HEK293 (cell line): ENCODE measurements around the gene GAS7.

Experiments
- CTCF ChIA-PET: fragments of 350-600 bp; formaldehyde crosslinking; extraction: SDS; loops from one replicate; lab custom pipeline; 2021; ENCODE audit warnings: antibody characterized with exemption; lab: Yijun Ruan, JAX
- POLR2A ChIA-PET: fragments of 300-600 bp; formaldehyde crosslinking; extraction: SDS; loops from one replicate; lab custom pipeline; 2020; ENCODE audit warnings: antibody characterized with exemption, inconsistent platforms; lab: Yijun Ruan, JAX
- H3K27ac ChIP-seq: fragments of 200-500 bp; sonication (Bioruptor generic); 2 replicates; pipeline ENCODE4 v1.5.1; 2014; ENCODE audit warnings: low read depth, low read length, control low read depth, inconsistent platforms; ENCODE audit errors: extremely low read depth
- H3K36me3 ChIP-seq, 2 experiments: fragments of 200-500 bp in 1 of 2; sonication (Bioruptor generic) in 1 of 2; 1 replicate in 1 of 2; 2 replicates in 1 of 2; pipeline ENCODE4 v1.5.1; 2014 to 2017; ENCODE audit warnings: inconsistent platforms in 2 of 2, low read length in 2 of 2; ENCODE audit not compliant: control insufficient read depth in 2 of 2, insufficient read depth in 1 of 2
- H3K4me1 ChIP-seq: fragments of 200-500 bp; sonication (Bioruptor generic); 2 replicates; pipeline ENCODE4 v1.5.1; 2014; ENCODE audit warnings: mild to moderate bottlenecking, low read length, inconsistent platforms; ENCODE audit not compliant: control insufficient read depth, insufficient read depth
- H3K4me3 ChIP-seq: 2 replicates; pipeline ENCODE4 v1.5.1; 2011; ENCODE audit warnings: low read depth, mild to moderate bottlenecking, control low read depth, low read length, moderate library complexity
- H3K9me3 ChIP-seq: fragments of 200-500 bp; sonication (Bioruptor generic); 2 replicates; pipeline ENCODE4 v1.5.1; 2014; ENCODE audit warnings: low read depth, low read length, inconsistent platforms; ENCODE audit not compliant: control insufficient read depth, insufficient read depth
- GLIS1 ChIP-seq: fragments of 450-650 bp; formaldehyde crosslinking; IDR thresholded peaks from 2 replicates; pipeline ENCODE4 v1.5.1; 2016; ENCODE audit warnings: missing biosample characterization, missing genetic modification characterization
- OSR2 ChIP-seq: fragments of 450-650 bp; formaldehyde crosslinking; IDR thresholded peaks from 2 replicates; pipeline ENCODE4 v1.5.1; 2016; ENCODE audit warnings: missing biosample characterization, missing genetic modification characterization
- PRDM1 ChIP-seq: fragments of 450-650 bp; formaldehyde crosslinking; IDR thresholded peaks from 2 replicates; pipeline ENCODE4; 2016; ENCODE audit warnings: missing biosample characterization, missing genetic modification characterization
- TCF7L2 ChIP-seq: IDR thresholded peaks from 2 replicates; pipeline ENCODE4 v1.6.1; 2011; ENCODE audit warnings: low read depth, mild to moderate bottlenecking, inconsistent platforms, low read length, moderate library complexity, borderline replicate concordance
- TRIM28 ChIP-seq: IDR thresholded peaks from 2 replicates; pipeline ENCODE4 v1.6.1; 2011; ENCODE audit warnings: low read length, control low read depth, borderline replicate concordance
- ZBTB8A ChIP-seq: fragments of 450-650 bp; formaldehyde crosslinking; IDR thresholded peaks from 2 replicates; pipeline ENCODE4 v1.5.1; 2016; ENCODE audit warnings: missing biosample characterization, missing genetic modification characterization
- ZNF114 ChIP-seq: fragments of 450-650 bp; formaldehyde crosslinking; IDR thresholded peaks from 2 replicates; pipeline ENCODE4 v1.5.0; 2017; ENCODE audit warnings: missing biosample characterization, missing genetic modification characterization
- ZNF132 ChIP-seq: fragments of 450-650 bp; formaldehyde crosslinking; IDR thresholded peaks from 2 replicates; pipeline ENCODE4 v1.5.1; 2017; ENCODE audit warnings: missing biosample characterization, missing genetic modification characterization, borderline replicate concordance
- ZNF16 ChIP-seq: fragments of 450-650 bp; formaldehyde crosslinking; IDR thresholded peaks from 2 replicates; pipeline ENCODE4 v1.5.1; 2016; ENCODE audit warnings: low read depth, missing biosample characterization, missing genetic modification characterization
- ZNF214 ChIP-seq: fragments of 450-650 bp; formaldehyde crosslinking; IDR thresholded peaks from 2 replicates; pipeline ENCODE4 v1.5.1; 2017; ENCODE audit warnings: missing biosample characterization, mild to moderate bottlenecking, missing genetic modification characterization, borderline replicate concordance
- ZNF223 ChIP-seq: fragments of 450-650 bp; formaldehyde crosslinking; IDR thresholded peaks from 2 replicates; pipeline ENCODE4 v1.5.1; 2016; ENCODE audit warnings: missing biosample characterization, missing genetic modification characterization
- ZNF23 ChIP-seq: fragments of 450-650 bp; formaldehyde crosslinking; IDR thresholded peaks from 2 replicates; pipeline ENCODE4 v1.5.1; 2016; ENCODE audit warnings: missing biosample characterization, missing genetic modification characterization, borderline replicate concordance
- ZNF302 ChIP-seq: fragments of 450-650 bp; formaldehyde crosslinking; IDR thresholded peaks from 2 replicates; pipeline ENCODE4 v1.5.1; 2016; ENCODE audit warnings: missing biosample characterization, missing genetic modification characterization, low read depth
- ZNF354C ChIP-seq: fragments of 450-650 bp; formaldehyde crosslinking; IDR thresholded peaks from 2 replicates; pipeline ENCODE4 v1.5.1; 2016; ENCODE audit warnings: missing biosample characterization, missing genetic modification characterization, low read depth, borderline replicate concordance
- ZNF473 ChIP-seq: fragments of 450-650 bp; formaldehyde crosslinking; IDR thresholded peaks from 2 replicates; pipeline ENCODE4 v1.5.1; 2017; ENCODE audit warnings: missing biosample characterization, missing genetic modification characterization
- ZNF658 ChIP-seq: fragments of 450-650 bp; formaldehyde crosslinking; IDR thresholded peaks from 2 replicates; pipeline ENCODE4; 2016; ENCODE audit warnings: missing biosample characterization, missing genetic modification characterization
- TF ChIP-seq, protein P1 (sequence below): fragments of 450-650 bp; formaldehyde crosslinking; IDR thresholded peaks from 2 replicates; pipeline ENCODE4 v1.5.0; 2017; ENCODE audit warnings: missing biosample characterization, missing genetic modification characterization, borderline replicate concordance
- TF ChIP-seq, protein P2 (sequence below): fragments of 450-650 bp; formaldehyde crosslinking; conservative IDR thresholded peaks from 2 replicates; pipeline ENCODE4 v1.5.1; 2016; ENCODE audit warnings: low read depth, missing biosample characterization, missing genetic modification characterization

The GAS7 gene

DNA sequence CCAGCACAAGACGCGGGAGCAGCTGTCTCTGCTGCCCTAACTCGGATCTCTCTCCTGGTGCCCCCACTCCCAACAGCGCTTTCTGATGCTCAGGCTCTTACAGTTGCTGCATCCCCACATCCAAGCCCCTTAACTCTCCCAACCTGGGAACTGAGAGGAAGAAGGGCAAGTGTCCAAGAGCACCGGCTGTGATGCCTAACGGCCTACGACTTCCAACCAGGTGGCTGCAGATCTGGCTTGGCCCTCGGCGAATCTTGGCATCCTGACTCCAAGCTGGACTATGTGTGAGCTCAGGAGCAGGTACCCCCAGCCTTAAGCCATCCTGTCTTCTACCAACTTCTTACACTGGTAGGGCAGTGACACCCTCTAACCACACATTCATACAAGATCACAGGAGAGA, 255.1 kb downstream of the GAS7 start (continued):
- TF ChIP-seq TCF7L2: no peak
- no peak for TF ChIP-seq ZNF658 (tag by site-specific recombination)
- no peak for TF ChIP-seq TRIM28
- no peak for TF ChIP-seq ZNF223 (tag by site-specific recombination)
- no peak for TF ChIP-seq ZNF214 (tag by site-specific recombination)

DNA sequence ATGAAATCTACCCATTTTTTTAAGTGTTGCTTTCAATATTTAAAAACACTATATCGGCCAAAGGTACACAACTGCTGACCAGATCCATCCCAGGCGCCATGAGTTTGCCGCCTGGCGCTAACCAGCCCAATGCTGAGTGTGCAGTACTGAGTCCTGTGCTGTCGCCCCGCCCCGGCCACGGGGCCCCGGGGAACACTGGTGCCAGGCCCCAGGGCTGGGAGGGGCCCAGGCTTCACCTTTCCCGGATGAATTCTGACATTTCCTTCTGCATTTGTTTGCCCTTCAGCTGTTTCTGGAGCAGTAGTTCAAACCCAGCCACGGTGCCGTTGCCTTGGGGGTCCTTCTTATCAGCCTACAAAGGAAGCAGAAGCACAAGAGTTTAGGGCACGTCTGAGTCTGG, 255.5 kb downstream of the GAS7 start:
- H3K4me1 ChIP-seq: no peaks in the 10 kb centered on the region; the same call in 1 of the 2 replicates
- H3K4me3 ChIP-seq: no peak overlapping the region
- ChIA-PET CTCF (interaction anchor here (0.5 to 2.9 kb wide), 4 partner anchors 12 to 488 kb away, joined by 3 to 14 read pairs (median 6); no protein-coding TSS in a partner anchor), POLR2A (no interaction called here)
- no peaks in the 10 kb centered on the region; the same call in 1 of the 2 replicates for H3K9me3 ChIP-seq
- no peaks in the 10 kb centered on the region for H3K36me3 ChIP-seq
- TF ChIP-seq ZNF354C (tag by site-specific recombination) (no peak), ZNF16 (tag by site-specific recombination) (no peak), GLIS1 (tag by site-specific recombination) (no peak), PRDM1 (tag by site-specific recombination) (no peak), ZNF302 (tag by site-specific recombination) (no peak), ZBTB8A (no peak), ZNF473 (tag by site-specific recombination) (no peak), ZNF132 (no peak), ZNF23 (tag by site-specific recombination) (no peak), ZNF114 (no peak), OSR2 (tag by site-specific recombination) (no peak)
- TF ChIP-seq, protein P1, sequence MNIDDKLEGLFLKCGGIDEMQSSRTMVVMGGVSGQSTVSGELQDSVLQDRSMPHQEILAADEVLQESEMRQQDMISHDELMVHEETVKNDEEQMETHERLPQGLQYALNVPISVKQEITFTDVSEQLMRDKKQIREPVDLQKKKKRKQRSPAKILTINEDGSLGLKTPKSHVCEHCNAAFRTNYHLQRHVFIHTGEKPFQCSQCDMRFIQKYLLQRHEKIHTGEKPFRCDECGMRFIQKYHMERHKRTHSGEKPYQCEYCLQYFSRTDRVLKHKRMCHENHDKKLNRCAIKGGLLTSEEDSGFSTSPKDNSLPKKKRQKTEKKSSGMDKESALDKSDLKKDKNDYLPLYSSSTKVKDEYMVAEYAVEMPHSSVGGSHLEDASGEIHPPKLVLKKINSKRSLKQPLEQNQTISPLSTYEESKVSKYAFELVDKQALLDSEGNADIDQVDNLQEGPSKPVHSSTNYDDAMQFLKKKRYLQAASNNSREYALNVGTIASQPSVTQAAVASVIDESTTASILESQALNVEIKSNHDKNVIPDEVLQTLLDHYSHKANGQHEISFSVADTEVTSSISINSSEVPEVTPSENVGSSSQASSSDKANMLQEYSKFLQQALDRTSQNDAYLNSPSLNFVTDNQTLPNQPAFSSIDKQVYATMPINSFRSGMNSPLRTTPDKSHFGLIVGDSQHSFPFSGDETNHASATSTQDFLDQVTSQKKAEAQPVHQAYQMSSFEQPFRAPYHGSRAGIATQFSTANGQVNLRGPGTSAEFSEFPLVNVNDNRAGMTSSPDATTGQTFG: no peak
- TF ChIP-seq, protein P2, sequence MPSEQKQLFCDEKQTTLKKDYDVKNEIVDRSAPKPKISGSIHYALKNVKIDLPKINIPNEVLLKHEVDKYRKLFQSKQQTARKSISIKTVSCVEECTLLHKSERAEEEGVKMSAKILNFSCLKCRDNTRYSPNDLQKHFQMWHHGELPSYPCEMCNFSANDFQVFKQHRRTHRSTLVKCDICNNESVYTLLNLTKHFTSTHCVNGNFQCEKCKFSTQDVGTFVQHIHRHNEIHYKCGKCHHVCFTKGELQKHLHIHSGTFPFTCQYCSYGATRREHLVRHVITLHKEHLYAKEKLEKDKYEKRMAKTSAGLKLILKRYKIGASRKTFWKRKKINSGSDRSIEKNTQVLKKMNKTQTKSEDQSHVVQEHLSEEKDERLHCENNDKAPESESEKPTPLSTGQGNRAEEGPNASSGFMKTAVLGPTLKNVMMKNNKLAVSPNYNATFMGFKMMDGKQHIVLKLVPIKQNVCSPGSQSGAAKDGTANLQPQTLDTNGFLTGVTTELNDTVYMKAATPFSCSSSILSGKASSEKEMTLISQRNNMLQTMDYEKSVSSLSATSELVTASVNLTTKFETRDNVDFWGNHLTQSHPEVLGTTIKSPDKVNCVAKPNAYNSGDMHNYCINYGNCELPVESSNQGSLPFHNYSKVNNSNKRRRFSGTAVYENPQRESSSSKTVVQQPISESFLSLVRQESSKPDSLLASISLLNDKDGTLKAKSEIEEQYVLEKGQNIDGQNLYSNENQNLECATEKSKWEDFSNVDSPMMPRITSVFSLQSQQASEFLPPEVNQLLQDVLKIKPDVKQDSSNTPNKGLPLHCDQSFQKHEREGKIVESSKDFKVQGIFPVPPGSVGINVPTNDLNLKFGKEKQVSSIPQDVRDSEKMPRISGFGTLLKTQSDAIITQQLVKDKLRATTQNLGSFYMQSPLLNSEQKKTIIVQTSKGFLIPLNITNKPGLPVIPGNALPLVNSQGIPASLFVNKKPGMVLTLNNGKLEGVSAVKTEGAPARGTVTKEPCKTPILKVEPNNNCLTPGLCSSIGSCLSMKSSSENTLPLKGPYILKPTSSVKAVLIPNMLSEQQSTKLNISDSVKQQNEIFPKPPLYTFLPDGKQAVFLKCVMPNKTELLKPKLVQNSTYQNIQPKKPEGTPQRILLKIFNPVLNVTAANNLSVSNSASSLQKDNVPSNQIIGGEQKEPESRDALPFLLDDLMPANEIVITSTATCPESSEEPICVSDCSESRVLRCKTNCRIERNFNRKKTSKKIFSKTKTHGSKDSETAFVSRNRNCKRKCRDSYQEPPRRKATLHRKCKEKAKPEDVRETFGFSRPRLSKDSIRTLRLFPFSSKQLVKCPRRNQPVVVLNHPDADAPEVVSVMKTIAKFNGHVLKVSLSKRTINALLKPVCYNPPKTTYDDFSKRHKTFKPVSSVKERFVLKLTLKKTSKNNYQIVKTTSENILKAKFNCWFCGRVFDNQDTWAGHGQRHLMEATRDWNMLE (tag by site-specific recombination): no peak
- H3K27ac ChIP-seq: no peak overlapping the region
